ENCODE measurements around the gene HIP1R. TPM values are rescaled to one million over a fixed set of nuclear protein-coding genes. Genes with fewer than 3 reads are reported as not detected.

The HIP1R gene
- total and polyA plus RNA-seq, 2 of the 8 experiments (the other 6 are each of a cell fraction or from before 2014, with no cell fraction given) = 11.2 to 14.5 TPM

DNA sequence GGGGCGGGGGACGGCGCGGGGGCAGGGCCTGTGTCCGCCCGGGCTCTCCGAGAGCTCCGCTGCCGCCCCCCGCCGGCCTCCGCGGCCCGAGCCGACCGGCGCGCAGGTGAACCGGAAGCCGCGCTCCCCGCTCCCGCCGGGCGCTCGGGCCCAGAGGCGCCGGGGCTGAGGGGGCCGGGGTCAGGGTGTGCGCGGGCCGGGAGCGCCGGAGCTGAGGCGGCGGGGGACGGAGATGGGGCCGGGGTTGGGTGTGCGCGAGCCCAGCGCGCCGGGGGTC lies 431 bp downstream of the HIP1R start:
- Histone ChIP-seq H3K4me2 (ENCODE audit: insufficient read depth in 1 of 2, low read depth in 2 of 2, low read length in 2 of 2) (peak overlapping the region; percentile 83 to 95), H3K9ac (replicated peaks in 1 of 4; ENCODE audit: extremely low read depth in 1 of 4, low read depth in 3 of 4, low read length in 3 of 4) (peak overlapping the region in 1 of 4 experiments; percentile 66; a peak in 1 of 7 replicates), H2AK5ac (ENCODE audit: low read depth, low read length) (no peak overlapping the region), H3K36me3 (ENCODE audit: control insufficient read depth in 2 of 4, insufficient read depth in 4 of 4, low read length in 3 of 4) (no peaks in the 10 kb centered on the region; a peak in 1 of 8 replicates), H3K27me3 (replicated peaks in 1 of 4; ENCODE audit: control insufficient read depth in 3 of 4, extremely low read depth in 1 of 4, insufficient read depth in 3 of 4, low read length in 3 of 4) (peaks cover 2 to 30% (median 22%) of the 10 kb centered on the region in 4 experiments), H3K18ac (ENCODE audit: extremely low read depth, low read length) (no peak overlapping the region), H4K8ac (ENCODE audit: extremely low read depth, insufficient read depth, low read length) (no peak overlapping the region), H4K5ac (ENCODE audit: insufficient read length, low read depth, low read length) (no peak overlapping the region), H3K79me1 (ENCODE audit: low read depth, low read length) (peaks cover 10% of the 10 kb centered on the region; the same call in 1 of the 2 replicates), H2BK20ac (ENCODE audit: low read length) (no peak overlapping the region), H4K20me1 (replicated peaks in 1 of 2; ENCODE audit: control insufficient read depth in 1 of 2, insufficient read depth in 2 of 2, low read length in 2 of 2) (peaks cover 12 to 14% of the 10 kb centered on the region in 2 experiments), H3K56ac (replicated peaks; ENCODE audit: insufficient read length, low read depth, low read length) (no peak overlapping the region), H3K14ac (ENCODE audit: insufficient read length) (no peak overlapping the region), H3K23ac (ENCODE audit: insufficient read length) (no peak overlapping the region), H3K4me3 (ENCODE audit: extremely low read depth in 1 of 4, insufficient read depth in 2 of 4, low read depth in 3 of 4, low read length in 4 of 4) (peak overlapping the region; percentile 58 to 74 (median 66)), H4K91ac (replicated peaks; ENCODE audit: insufficient read length, low read length) (no peak overlapping the region), H2AFZ (ENCODE audit: low read length) (no peak overlapping the region), H2BK120ac (replicated peaks; ENCODE audit: low read depth, low read length) (no peak overlapping the region), H3K23me2 (ENCODE audit: low read depth, low read length) (peaks cover 13% of the 10 kb centered on the region; the same call in 1 of the 2 replicates), H2BK5ac (ENCODE audit: low read depth, low read length) (no peak overlapping the region), H3K9me3 (ENCODE audit: insufficient read depth in 2 of 2, low read depth in 1 of 2, low read length in 1 of 2) (no peaks in the 10 kb centered on the region), H3K27ac (ENCODE audit: low read depth, low read length) (no peak overlapping the region), H3K4me1 (replicated peaks in 1 of 4; ENCODE audit: control insufficient read depth in 3 of 4, insufficient read depth in 4 of 4, low read length in 3 of 4) (peaks cover 0 to 13% (median 0%) of the 10 kb centered on the region in 4 experiments; a peak in 3 of 7 replicates), H3K4ac (replicated peaks; ENCODE audit: insufficient read length, low read depth, low read length) (no peak overlapping the region), H2BK15ac (ENCODE audit: low read length) (no peak overlapping the region), H2BK12ac (ENCODE audit: low read depth, low read length) (no peak overlapping the region), H3K79me2 (ENCODE audit: control insufficient read depth in 1 of 2, insufficient read depth in 2 of 2, low read length in 2 of 2) (no peaks in the 10 kb centered on the region; a peak in 1 of 4 replicates)
- peak in 1 of 2 experiments; percentile 51 for DNase-seq (ENCODE audit: low read depth in 1 of 2, low spot score in 2 of 2)
- no peak for FAIRE-seq
- POLR2A ChIA-PET (ENCODE audit: partially characterized antibody) = interaction anchor here (0.8 to 2.0 kb wide), 3 partner anchors 24 to 267 kb away, joined by 3 to 6 read pairs (median 4); partner anchors contain the start of gene OGFOD2
- TF ChIP-seq CREB1 (IDR thresholded peaks at IDR 0.05) (no peak), SP1 (IDR thresholded peaks at IDR 0.05; ENCODE audit: low read depth, low read length) (no peak), NANOG (IDR thresholded peaks at IDR 0.05; ENCODE audit: insufficient read depth, low read depth, low read length, poor library complexity, severe bottlenecking) (no peak), YY1 (IDR thresholded peaks at IDR 0.05; ENCODE audit: low read depth, low read length) (no peak), RXRA (IDR thresholded peaks at IDR 0.05; ENCODE audit: insufficient read depth, low read depth, low read length) (no peak), TEAD4 (IDR thresholded peaks at IDR 0.05; ENCODE audit: low read depth, low read length) (no peak), SP2 (IDR thresholded peaks at IDR 0.05; ENCODE audit: low read length) (no peak), PHF8 (conservative IDR thresholded peaks at IDR 0.05; ENCODE audit: low read depth, low read length) (peak; percentile 10; the same call in 1 of the 2 replicates), CHD1 (IDR thresholded peaks at IDR 0.05; ENCODE audit: low read depth, low read length) (no peak), KDM4A (IDR thresholded peaks at IDR 0.05; ENCODE audit: low read depth, low read length, severe bottlenecking) (peak; percentile 18), RAD21 (IDR thresholded peaks at IDR 0.05 in 1 of 2, conservative IDR thresholded peaks at IDR 0.05 in 1 of 2; ENCODE audit: low read depth in 2 of 2, low read length in 2 of 2) (no peak)
- CTCF ChIA-PET (ENCODE audit: partially characterized antibody) = interaction anchor here (0.8 to 1.5 kb wide), 2 partner anchors 42 to 372 kb away, joined by 3 read pairs; no protein-coding TSS in a partner anchor
- WGBS, 2 experiments (ENCODE audit: extremely low coverage in 1 of 2, insufficient coverage in 1 of 2, insufficient read length in 1 of 2, insufficient replicate concordance in 2 of 2, low coverage in 1 of 2, low lambda C conversion rate in 2 of 2, missing lambda C conversion rate in 1 of 2) = 0% methylated on average over 15 of the region's 43 CpGs; no CpG with 5 or more reads in 1 of the 2 experiments
